Sigmoid colon (tissue), 7 donors: ENCODE measurements around the gene PTH2R. TPM values are rescaled to one million over a fixed set of nuclear protein-coding genes. Genes with fewer than 3 reads are reported as not detected.

Experiments
- DNase-seq: peaks from one replicate; pipeline ENCODE4 v3.0.0-alpha.2; 2019
- H3K27ac ChIP-seq, 4 donors: fragments of 200-600 bp; sonication (generic); one replicate each; pipeline ENCODE4 v1.5.1; 2016 to 2019; ENCODE audit warnings: mild to moderate bottlenecking in 1 of 4
- H3K27me3 ChIP-seq, 3 donors: fragments of 200-600 bp; sonication (generic); one replicate each; pipeline ENCODE4 v1.5.1; 2019; ENCODE audit warnings: mild to moderate bottlenecking in 1 of 3
- H3K36me3 ChIP-seq, 4 donors: fragments of 200-600 bp; sonication (generic); one replicate each; pipeline ENCODE4 v1.5.1; 2016 to 2019
- H3K4me1 ChIP-seq, 4 donors: fragments of 200-600 bp; sonication (generic); one replicate each; pipeline ENCODE4 v1.5.1; 2017 to 2019
- H3K4me3 ChIP-seq, 4 donors: fragments of 200-600 bp; sonication (generic); one replicate each; pipeline ENCODE4 v1.5.1; 2017 to 2019; ENCODE audit warnings: mild to moderate bottlenecking in 2 of 4, moderate library complexity in 1 of 4
- H3K9me3 ChIP-seq, 4 donors: fragments of 200-600 bp in 3 of 4; sonication (generic) in 3 of 4; one replicate each; pipeline versions ENCODE4 v1.5.1 to v1.6.1; 2013 to 2019
- EP300 ChIP-seq, 4 donors: sonication (generic); formaldehyde crosslinking; IDR thresholded peaks; one replicate each; pipeline ENCODE4 v1.6.1; 2017; ENCODE audit warnings: antibody characterized with exemption in 4 of 4
- POLR2A ChIP-seq, 2 donors: fragments of 450-650 bp; IDR thresholded peaks; one replicate each; pipeline ENCODE4 v1.6.1; 2016; ENCODE audit warnings: antibody characterized with exemption in 2 of 2, mild to moderate bottlenecking in 2 of 2, moderate library complexity in 2 of 2
- POLR2AphosphoS5 ChIP-seq, 4 donors: sonication (generic); formaldehyde crosslinking; IDR thresholded peaks; one replicate each; pipeline ENCODE4 v1.6.1; 2017; ENCODE audit warnings: antibody characterized with exemption in 4 of 4
- WGBS, 2 donors: extraction: QIAGEN DNeasy Blood & Tissue Kit; methylation state at CpG; one replicate each; pipeline ENCODE4 v1.1.7; 2013; 5-methylcytosine and 5-hydroxymethylcytosine counted together
- intact Hi-C: fragments of 100-400 bp; cut with DNase I; formaldehyde crosslinking; loops from one replicate; pipeline ENCODE4 v1.15.1; 2023
- polyA plus RNA-seq, 3 donors: library from polyadenylated mRNA; stranded (reverse); fragments of 200-250 nt; gene quantifications; one replicate each; pipeline ENCODE4 v1.2.3, GENCODE V29; 2013
- total RNA-seq, 4 donors: library from RNA; depleted of rRNA; stranded (reverse); fragments of >200 nt; gene quantifications; one replicate each; pipeline ENCODE4 v1.1.0, GENCODE V29; 2016
- TF ChIP-seq, protein P1 (sequence below), 4 experiments: fragments of 450-650 bp in 3 of 4; fragments of 200-600 bp in 1 of 4; IDR thresholded peaks; one replicate each; pipeline ENCODE4 v1.5.1; 2016 to 2019; ENCODE audit warnings: antibody characterized with exemption in 4 of 4, mild to moderate bottlenecking in 3 of 4, moderate library complexity in 2 of 4
- donor health status: healthy with polysubstance abuse.
- donor health status: Bipolar disorder and iron deficiency.
- donor health status: healthy.

The PTH2R gene, protein sequence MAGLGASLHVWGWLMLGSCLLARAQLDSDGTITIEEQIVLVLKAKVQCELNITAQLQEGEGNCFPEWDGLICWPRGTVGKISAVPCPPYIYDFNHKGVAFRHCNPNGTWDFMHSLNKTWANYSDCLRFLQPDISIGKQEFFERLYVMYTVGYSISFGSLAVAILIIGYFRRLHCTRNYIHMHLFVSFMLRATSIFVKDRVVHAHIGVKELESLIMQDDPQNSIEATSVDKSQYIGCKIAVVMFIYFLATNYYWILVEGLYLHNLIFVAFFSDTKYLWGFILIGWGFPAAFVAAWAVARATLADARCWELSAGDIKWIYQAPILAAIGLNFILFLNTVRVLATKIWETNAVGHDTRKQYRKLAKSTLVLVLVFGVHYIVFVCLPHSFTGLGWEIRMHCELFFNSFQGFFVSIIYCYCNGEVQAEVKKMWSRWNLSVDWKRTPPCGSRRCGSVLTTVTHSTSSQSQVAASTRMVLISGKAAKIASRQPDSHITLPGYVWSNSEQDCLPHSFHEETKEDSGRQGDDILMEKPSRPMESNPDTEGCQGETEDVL
- total RNA-seq (under 1 TPM in 1 of 4 donors, not detected in 3; 0.27 TPM), polyA plus RNA-seq (under 1 TPM in 1 of 3 donors, not detected in 2; 0.12 TPM)

GRCh38 chr2:208406474-208407451 lies at the start of gene PTH2R:
Gene PTH2R, plus strand, starts transcription at chr2:208406792. Its CDS starts 252 bp downstream, at chr2:208407044.
- Histone ChIP-seq H3K4me3 (peak within 1 kb of the TSS in 2 of 4 donors; percentile 14 to 24), H3K4me1 (peaks cover 0 to 13% (median 10%) of the 10 kb centered on the region in 4 donors), H3K9me3 (no peaks in the 10 kb centered on the region), H3K36me3 (no peaks in the 10 kb centered on the region), H3K27ac (no peak within 1 kb of the TSS), H3K27me3 (peaks cover 10 to 47% (median 26%) of the 10 kb centered on the region in 3 donors)
- TF ChIP-seq, protein P1, sequence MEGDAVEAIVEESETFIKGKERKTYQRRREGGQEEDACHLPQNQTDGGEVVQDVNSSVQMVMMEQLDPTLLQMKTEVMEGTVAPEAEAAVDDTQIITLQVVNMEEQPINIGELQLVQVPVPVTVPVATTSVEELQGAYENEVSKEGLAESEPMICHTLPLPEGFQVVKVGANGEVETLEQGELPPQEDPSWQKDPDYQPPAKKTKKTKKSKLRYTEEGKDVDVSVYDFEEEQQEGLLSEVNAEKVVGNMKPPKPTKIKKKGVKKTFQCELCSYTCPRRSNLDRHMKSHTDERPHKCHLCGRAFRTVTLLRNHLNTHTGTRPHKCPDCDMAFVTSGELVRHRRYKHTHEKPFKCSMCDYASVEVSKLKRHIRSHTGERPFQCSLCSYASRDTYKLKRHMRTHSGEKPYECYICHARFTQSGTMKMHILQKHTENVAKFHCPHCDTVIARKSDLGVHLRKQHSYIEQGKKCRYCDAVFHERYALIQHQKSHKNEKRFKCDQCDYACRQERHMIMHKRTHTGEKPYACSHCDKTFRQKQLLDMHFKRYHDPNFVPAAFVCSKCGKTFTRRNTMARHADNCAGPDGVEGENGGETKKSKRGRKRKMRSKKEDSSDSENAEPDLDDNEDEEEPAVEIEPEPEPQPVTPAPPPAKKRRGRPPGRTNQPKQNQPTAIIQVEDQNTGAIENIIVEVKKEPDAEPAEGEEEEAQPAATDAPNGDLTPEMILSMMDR (IDR thresholded peaks at IDR 0.05): no peak
- TF ChIP-seq EP300 (IDR thresholded peaks at IDR 0.05): no peak
- no peak for TF ChIP-seq POLR2A (IDR thresholded peaks at IDR 0.05)
- TF ChIP-seq POLR2AphosphoS5 (IDR thresholded peaks at IDR 0.05): no peak
- no peak for DNase-seq
- 6 to 9% methylated on average over 82 of the region's 82 CpGs for WGBS, 2 donors
- intact Hi-C loops: no loop called here

- TF ChIP-seq POLR2AphosphoS5 (IDR thresholded peaks at IDR 0.05) (no peak), POLR2A (IDR thresholded peaks at IDR 0.05) (no peak), EP300 (IDR thresholded peaks at IDR 0.05) (no peak)
- TF ChIP-seq, protein P1 (IDR thresholded peaks at IDR 0.05): no peak
- Histone ChIP-seq H3K36me3 (peaks cover 6 to 36% (median 21%) of the 10 kb centered on the region in 4 donors), H3K9me3 (no peaks in the 10 kb centered on the region), H3K4me3 (no peak overlapping the region), H3K27ac (peak overlapping the region in 1 of 4 donors; percentile 41), H3K27me3 (no peaks in the 10 kb centered on the region), H3K4me1 (peaks cover 0 to 11% (median 0%) of the 10 kb centered on the region in 4 donors)
- 21 to 28% methylated on average over 1 of the region's 1 CpG for WGBS, 2 donors
- intact Hi-C loops: no loop called here
- no peak for DNase-seq
These were observed 49.6 kb upstream of the PTH2R start for GRCh38 chr2:208356846-208357574.

DNA sequence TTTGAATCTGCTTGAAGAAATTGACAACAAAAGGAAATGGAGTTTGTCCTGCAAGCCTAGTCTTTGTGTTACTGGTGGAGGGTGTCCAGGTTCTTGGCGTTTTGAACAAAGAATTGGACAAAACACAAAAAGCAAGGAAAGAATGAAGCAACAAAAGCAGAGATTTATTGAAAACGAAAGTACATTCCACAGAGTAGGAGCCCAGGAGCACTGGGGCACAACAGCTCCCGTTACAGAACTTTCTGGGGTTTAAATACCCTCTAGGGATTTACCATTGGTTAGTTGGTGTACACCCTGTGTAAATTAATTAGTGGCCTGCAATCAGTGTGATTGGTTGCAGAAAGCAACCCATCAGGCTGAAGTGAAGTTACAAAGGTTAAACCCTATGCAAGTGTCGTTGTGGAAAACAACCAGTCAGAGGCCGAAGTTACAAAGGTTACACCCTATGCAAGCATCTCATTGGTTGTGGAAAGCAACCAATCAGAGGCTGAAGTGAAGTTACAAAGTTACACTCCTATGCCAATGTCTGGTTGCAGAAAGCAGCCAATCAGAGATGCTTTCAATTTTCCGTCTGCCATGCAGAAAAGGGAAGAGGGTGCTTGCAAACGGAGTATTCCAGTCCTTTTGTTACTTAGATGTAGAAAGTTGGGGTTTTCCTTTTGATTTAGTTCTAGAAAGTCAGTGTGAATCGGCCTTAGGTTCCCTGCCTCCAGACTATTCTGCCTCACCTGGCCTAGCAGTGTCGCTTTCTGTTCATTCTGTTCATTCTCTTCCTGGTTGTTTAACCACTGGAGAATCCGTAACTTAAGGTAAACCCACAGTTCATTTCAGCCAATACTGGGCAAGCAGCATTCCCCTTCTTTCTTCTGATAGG lies 47.6 kb upstream of the PTH2R start:
- intact Hi-C loops: no loop called here
- 90 to 94% methylated on average over 10 of the region's 10 CpGs for WGBS, 2 donors
- no peak for TF ChIP-seq EP300 (IDR thresholded peaks at IDR 0.05)
- TF ChIP-seq POLR2AphosphoS5 (IDR thresholded peaks at IDR 0.05): no peak
- TF ChIP-seq POLR2A (IDR thresholded peaks at IDR 0.05): no peak
- TF ChIP-seq, protein P1 (IDR thresholded peaks at IDR 0.05): no peak
- Histone ChIP-seq H3K27ac (no peak overlapping the region), H3K9me3 (no peaks in the 10 kb centered on the region), H3K27me3 (no peaks in the 10 kb centered on the region), H3K36me3 (peaks cover 6 to 16% (median 9%) of the 10 kb centered on the region in 4 donors), H3K4me1 (peaks cover 0 to 11% (median 0%) of the 10 kb centered on the region in 4 donors), H3K4me3 (no peak overlapping the region)
- DNase-seq: no peak
